ENCODE results near the gene IFITM1. TPM values are rescaled to one million over a fixed set of nuclear protein-coding genes. Genes with fewer than 3 reads are reported as not detected.
"Not testable (repeated sequence)": the region's sequence is repeated elsewhere in the genome, so short reads cannot be mapped to it uniquely, and the experiment has no call there.

IFITM1 gene
- total and polyA plus RNA-seq, 7 donors = 41.2 to 580 (median 91.5) TPM

GRCh38 chr11:359181-359714 lies 45.4 kb downstream of the IFITM1 start:
- H3K27me3 ChIP-seq = peaks cover 2 to 16% (median 4%) of the 10 kb centered on the region in 3 donors
- 75 to 80% methylated on average over 5 of the region's 5 CpGs for WGBS, 2 donors
- peak; percentile 47 for DNase-seq
- peaks cover 0 to 2% (median 0%) of the 10 kb centered on the region in 4 donors for H3K9me3 ChIP-seq
- H3K4me3 ChIP-seq = no peak overlapping the region
- peaks cover 0 to 23% (median 17%) of the 10 kb centered on the region in 4 donors for H3K4me1 ChIP-seq
- peak overlapping the region in 1 of 4 donors; percentile 15 for H3K27ac ChIP-seq
- no peaks in the 10 kb centered on the region for H3K36me3 ChIP-seq
- TF ChIP-seq POLR2A (IDR thresholded peaks at IDR 0.05) = no peak
- TF ChIP-seq EP300 (IDR thresholded peaks at IDR 0.05) = no peak
- no peak for TF ChIP-seq CTCF (IDR thresholded peaks at IDR 0.05)
- TF ChIP-seq POLR2AphosphoS5 (IDR thresholded peaks at IDR 0.05) = no peak
- intact Hi-C loops (cut with DNase I) = loop anchor here (5.0 kb wide), 3 partner anchors 88 to 152 kb away; partner anchors contain the start of genes BET1L and RIC8A

GRCh38 chr11:360326-361280 lies 46.8 kb downstream of the IFITM1 start:
- 86 to 91% methylated on average over 22 of the region's 22 CpGs for WGBS, 2 donors
- no peak overlapping the region for H3K4me3 ChIP-seq
- TF ChIP-seq EP300 (IDR thresholded peaks at IDR 0.05) = no peak
- no peak for TF ChIP-seq CTCF (IDR thresholded peaks at IDR 0.05)
- no peak for TF ChIP-seq POLR2A (IDR thresholded peaks at IDR 0.05)
- TF ChIP-seq POLR2AphosphoS5 (IDR thresholded peaks at IDR 0.05) = no peak
- intact Hi-C loops (cut with DNase I) = loop anchor here (5.0 kb wide), 1 partner anchor 73 kb away; the partner anchor contains the start of gene PGGHG
- no peaks in the 10 kb centered on the region for H3K36me3 ChIP-seq
- peaks cover 6 to 26% (median 13%) of the 10 kb centered on the region in 3 donors for H3K27me3 ChIP-seq
- peaks cover 0 to 13% (median 5%) of the 10 kb centered on the region in 4 donors for H3K4me1 ChIP-seq
- peak; percentile 72 for DNase-seq
- H3K9me3 ChIP-seq = peaks cover 0 to 2% (median 0%) of the 10 kb centered on the region in 4 donors
- H3K27ac ChIP-seq = no peak overlapping the region

GRCh38 chr11:362642-363442 lies 49.0 kb downstream of the IFITM1 start:
- intact Hi-C loops (cut with DNase I) = loop anchor here (5.0 kb wide), 1 partner anchor 76 kb away; the partner anchor contains the start of gene PGGHG
- H3K27me3 ChIP-seq = peaks cover 13 to 39% (median 17%) of the 10 kb centered on the region in 3 donors
- no peak overlapping the region for H3K4me3 ChIP-seq
- peaks cover 0 to 9% (median 3%) of the 10 kb centered on the region in 4 donors for H3K4me1 ChIP-seq
- DNase-seq = peak; percentile 62
- 85 to 86% methylated on average over 36 of the region's 36 CpGs for WGBS, 2 donors
- TF ChIP-seq EP300 (IDR thresholded peaks at IDR 0.05) (no peak), POLR2AphosphoS5 (IDR thresholded peaks at IDR 0.05) (no peak), POLR2A (IDR thresholded peaks at IDR 0.05) (no peak)
- no peaks in the 10 kb centered on the region for H3K36me3 ChIP-seq
- no peak overlapping the region for H3K27ac ChIP-seq
- H3K9me3 ChIP-seq = peaks cover 0 to 2% (median 0%) of the 10 kb centered on the region in 4 donors

- intact Hi-C loops (cut with DNase I) = loop anchor here (5.0 kb wide), 1 partner anchor 76 kb away; the partner anchor contains the start of gene PGGHG
- peaks cover 19 to 45% (median 21%) of the 10 kb centered on the region in 3 donors for H3K27me3 ChIP-seq
- not testable (repeated sequence) for H3K4me1 ChIP-seq, H3K4me3 ChIP-seq, H3K27ac ChIP-seq, H3K36me3 ChIP-seq, H3K9me3 ChIP-seq
- 85% methylated on average over 22 of the region's 22 CpGs for WGBS, 2 donors
- peak; percentile 37 for DNase-seq
Measured at GRCh38 chr11:363443-363805, 49.6 kb downstream of the IFITM1 start.

GRCh38 chr11:363948-364761 lies 50.3 kb downstream of the IFITM1 start:
- intact Hi-C loops (cut with DNase I) = loop anchor here (5.0 kb wide), 1 partner anchor 77 kb away; the partner anchor contains the start of gene PGGHG
- Histone ChIP-seq H3K4me1 (peaks cover 0 to 11% (median 9%) of the 10 kb centered on the region in 4 donors), H3K4me3 (no peak overlapping the region), H3K36me3 (no peaks in the 10 kb centered on the region), H3K9me3 (peaks cover 0 to 2% (median 0%) of the 10 kb centered on the region in 4 donors), H3K27me3 (peaks cover 21 to 46% (median 25%) of the 10 kb centered on the region in 3 donors), H3K27ac (no peak overlapping the region)
- 59 to 71% methylated on average over 24 of the region's 24 CpGs for WGBS, 2 donors
- TF ChIP-seq POLR2AphosphoS5 (IDR thresholded peaks at IDR 0.05) = no peak
- TF ChIP-seq CTCF (IDR thresholded peaks at IDR 0.05) = no peak
- TF ChIP-seq EP300 (IDR thresholded peaks at IDR 0.05) = no peak
- no peak for TF ChIP-seq POLR2A (IDR thresholded peaks at IDR 0.05)
- peak; percentile 57 for DNase-seq
